ENCODE measurements around the gene LRRC72.
"Not testable (repeated sequence)": the region's sequence is repeated elsewhere in the genome, so short reads cannot be mapped to it uniquely, and the experiment has no call there.

LRRC72 gene

DNA sequence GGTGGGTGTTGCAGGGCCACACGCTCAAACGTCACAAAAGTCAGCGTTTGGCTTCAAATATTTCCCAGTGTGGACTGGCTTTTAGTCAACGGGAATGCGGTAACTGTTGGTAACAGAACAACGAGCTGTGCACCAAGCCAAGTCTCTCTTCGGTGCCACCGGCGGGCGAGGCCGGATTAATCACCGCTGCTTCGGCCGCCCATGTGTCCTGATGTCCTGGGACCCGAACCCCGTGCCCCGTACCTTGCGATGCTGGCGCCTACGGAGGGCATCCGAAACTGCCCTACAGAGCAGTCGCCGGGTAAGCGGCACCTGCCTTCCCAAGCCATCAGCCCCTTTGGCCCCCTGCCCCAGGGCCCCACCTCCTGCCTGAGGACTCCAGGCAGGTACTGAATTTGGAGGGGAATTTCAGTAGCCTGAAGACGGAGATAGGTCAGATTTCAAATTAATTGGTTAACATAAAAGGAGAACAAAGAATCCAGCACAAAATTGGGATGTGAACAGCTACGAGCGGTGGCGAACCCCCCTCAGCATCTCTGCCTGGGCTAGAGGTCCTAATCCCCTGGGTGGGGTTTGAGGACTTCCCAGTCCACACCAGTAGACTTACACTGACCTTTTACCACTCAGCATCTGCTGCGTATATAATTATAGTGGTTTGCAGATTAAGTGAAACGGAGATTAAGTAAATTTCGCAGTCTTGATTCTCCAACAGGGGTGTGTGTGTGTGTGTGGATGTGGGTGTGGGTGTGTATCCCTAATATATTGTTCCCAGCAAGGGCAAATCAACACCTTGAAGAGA, at the start of gene LRRC72:
Gene LRRC72 (plus strand): TSS at position 84 of the 799 bp plus-strand sequence. CDS start 128 bp downstream, at position 212.
- DNase-seq = no peak

DNA sequence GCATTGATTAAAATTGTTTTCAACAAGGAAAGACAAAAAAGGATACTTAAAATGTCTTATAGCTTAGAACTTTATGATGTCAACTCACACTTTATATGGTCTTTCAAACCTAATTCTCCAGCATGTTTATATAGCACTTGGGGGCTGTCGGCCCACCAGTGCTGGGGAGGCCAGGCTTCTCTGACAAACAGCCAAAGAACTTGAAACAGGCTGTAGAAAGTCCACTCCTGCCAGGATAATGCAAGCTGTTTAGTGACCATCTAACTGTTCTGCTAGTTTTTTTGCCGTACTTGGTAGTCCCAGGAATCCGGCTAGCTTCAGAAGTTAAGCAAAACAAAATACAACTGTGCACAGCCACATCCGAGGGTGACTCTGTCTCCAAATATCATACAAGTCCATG, 47.5 kb upstream of the LRRC72 start:
- no peak for DNase-seq

DNA sequence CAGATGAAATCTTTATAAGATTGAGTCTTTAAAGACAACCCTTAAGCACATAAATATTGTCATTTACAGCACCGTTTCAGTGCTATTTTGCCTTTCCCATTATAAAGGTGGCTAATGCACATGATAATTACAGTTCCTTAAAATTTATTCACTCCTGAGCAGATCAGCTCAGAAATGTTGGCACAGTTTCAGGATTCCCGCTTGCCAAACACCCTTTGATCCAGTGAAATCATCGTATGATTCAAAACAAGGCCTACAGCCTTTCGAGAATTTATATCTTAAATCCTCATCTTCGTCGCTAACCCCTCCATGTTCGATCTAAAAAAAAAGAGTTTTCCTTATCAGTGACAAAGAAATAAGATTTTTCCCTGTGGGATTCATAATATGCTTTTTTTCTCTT, 47.0 kb upstream of the LRRC72 start:
- no peak for DNase-seq

DNA sequence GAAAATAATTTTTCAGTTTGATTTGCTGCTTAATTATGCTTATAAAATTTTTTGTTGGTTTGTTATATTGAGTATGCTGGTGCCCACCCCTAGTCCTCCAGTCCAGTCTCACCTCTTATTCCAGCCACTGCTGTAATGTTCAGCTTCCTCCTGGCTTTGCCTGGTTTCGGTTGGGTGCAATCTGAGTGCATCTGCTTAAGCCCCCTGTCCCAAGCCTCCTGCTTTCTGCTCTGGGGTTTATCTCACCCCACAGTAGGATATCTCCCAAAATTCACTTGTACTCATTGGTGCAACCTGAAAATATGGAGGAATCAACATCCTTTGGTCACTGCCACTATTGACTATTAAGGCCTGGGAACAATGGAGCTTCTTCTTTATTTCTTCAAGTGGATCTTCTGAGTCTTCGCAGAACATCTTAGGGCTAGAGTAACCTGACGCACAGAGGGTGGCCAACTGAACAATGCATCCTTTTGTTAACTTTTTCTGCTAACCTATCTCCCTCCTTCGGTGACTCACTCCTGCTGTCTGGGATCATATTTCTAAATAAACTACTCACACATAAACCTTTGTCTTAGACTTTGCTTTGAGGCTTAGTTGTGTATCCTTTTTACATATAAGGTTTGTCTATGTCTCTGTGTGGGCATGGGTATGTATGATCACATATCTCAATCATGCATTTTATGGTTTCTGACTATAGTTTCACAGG, 42.0 kb upstream of the LRRC72 start:
- no peak for DNase-seq

DNA sequence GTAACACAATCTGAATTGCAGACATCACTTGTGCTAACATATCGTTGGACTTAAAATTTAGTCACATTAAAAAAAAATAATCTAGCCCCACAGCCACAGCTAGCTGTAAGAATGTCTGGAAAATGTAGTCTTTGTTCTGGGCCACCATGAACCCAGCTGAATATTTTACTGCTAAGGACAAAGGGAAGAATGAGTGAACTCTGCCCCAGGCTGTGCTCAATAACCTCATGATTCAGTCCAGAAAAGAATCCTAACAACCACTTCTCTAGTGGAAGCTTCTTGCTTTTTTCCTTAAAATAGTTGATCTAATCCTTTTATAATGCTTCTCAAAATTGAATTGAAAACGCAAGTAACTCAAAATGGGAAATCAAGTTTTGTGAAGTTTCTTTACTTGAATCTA, 35.5 kb upstream of the LRRC72 start:
- DNase-seq = no peak

DNA sequence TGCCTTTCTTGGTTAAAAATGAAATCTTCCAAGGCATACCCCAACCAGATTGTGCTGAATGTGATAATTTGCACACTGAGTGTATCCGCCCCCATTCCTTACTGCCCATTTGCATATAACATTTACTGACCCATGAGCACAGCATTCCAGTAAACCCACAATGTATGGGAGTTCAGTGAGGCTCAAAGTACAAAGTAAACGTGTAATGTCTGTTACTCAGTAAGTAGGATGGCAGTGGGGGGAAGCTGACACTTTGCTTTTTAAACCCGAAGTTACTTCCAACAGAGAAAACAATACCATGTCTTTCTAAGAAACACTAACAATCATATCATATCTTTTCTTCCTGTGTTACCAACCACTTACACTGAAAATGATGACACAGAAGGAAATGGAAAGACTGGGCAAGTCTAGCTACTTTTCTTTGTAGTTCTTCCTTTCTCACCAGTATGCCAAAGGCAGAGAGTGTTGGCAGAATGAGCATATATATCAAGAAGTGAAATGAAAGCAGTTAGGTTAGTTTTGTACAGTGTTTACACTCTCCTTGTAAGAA, 34.0 kb upstream of the LRRC72 start:
- no peak for DNase-seq

DNA sequence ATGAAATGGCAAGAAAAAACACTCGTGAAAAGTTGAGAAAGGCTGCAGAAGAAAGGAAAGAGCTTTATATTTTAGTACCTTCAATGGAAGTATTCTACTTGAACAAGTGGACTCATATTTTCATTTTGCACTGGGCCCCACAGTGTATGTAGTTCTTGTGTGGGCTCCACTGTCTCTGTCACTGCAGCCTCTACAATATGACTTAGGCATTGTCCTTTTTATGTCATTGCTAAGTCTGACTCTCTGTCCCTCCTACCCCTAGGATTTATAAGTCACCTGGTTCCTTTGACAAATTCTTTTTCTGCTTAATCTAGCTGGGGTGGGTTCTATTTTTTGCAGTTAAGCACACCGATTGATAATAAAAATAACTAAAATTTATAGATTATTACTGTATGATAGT, 33.4 kb upstream of the LRRC72 start:
- no peak for DNase-seq

DNA sequence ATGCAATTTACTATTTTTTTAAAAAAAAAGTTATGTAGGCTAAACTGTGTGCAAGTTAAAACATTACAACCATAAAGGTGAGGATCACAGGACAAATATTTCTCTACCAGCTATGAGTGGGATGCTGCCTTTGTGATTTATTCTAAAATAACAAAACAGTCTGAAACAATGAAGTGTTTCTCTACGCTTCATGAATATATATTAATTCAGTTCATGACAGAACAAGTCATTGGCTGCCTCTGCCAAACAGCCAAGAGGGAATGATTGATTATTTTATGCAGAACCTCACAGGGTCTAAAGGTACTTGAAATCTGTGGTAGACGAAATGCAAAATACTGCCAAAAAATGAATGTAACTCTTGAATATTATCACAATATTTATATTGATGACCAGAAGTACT, 32.1 kb upstream of the LRRC72 start:
- DNase-seq = no peak

DNA sequence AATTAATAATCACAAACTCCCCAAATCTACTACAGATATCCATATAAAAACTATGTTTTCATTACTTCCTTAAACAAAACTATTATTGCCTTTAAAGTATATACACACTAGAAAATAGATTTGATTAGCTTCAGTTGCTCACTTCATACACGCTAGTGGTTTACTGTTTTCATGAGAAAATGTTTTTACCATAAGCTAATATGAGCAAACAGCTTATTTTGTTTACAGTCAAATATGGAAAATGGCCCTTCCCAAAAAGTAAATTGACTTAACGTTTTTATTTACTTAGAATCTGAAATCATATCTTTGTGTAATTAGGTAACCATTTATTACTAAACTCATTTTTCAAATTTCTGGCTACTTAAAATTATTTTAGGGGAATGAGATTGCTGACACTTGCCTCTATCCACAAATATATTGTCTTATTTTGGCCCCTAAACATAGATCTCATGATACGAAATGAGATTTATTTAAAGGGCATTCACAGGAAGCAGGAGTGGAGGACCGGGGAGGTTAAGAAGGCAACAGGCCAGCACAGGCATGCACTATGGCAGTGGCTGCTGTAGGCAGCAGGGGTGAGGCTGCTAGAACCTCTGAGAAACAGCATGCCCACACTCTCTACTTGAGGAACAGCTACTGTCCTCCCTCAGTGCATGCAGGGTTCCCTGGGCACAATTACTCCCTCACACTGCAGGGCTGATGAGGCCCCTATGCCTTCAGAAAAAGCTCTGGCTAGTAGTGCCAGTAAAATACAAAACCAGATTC, 31.5 kb upstream of the LRRC72 start:
- no peak for DNase-seq

DNA sequence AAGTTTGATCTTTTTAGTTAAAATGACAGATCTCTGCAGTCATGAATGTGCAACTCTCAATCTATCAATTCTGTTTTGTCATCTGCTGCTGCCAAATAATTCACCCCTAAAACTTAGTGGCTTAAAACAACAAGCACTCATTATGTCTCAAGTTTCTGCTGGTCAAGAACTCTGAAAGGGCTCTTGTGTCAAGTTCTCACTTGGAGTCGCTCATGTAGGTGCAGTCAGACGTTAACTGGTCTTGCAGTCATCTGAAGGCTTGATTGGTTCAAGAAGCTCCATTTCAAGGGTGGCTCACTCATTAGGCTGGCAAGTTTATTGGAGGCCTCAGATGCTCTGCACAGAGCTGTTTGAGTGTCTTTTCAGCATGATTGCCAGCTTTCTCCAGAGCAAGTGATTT, 28.5 kb upstream of the LRRC72 start:
- DNase-seq = no peak

DNA sequence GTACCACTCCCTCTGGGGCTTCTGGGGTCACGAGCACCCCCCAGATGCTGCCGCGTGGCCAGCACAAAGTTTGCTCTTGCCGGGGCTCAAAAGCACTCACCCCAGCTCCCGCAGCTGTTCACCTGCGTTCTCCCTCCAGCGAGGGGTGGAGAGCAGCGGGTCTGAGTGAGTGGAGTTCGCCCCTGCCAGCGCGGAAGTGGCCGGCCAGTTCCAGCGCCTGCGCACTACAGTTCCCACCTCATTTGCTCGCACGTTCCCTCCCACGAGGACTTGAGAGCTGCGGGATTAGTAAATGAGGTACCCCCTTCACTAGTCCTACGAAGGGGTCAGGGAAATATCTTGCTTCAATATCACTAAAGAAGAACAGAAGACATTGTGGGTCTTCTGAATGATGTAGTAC, 24.3 kb upstream of the LRRC72 start:
- no peak for DNase-seq

DNA sequence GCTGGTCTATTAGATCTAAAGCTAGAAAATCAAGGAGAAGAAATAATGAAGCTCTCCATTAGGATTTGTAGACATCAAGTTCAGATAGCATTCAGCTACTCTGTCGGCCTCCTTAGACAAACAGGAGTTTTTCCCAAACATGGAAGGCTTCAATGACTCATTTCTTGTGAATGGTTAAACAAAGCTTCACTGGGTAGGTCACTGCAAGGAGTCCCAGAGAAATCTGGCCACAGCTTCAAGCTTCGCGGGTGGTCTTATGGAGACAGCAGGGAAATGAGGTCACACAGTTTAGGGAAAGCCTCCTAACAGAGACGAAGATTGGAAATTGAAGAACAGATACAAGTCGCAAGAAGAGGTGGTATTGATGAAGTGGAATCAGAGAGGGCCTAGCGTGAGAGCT, 22.6 kb upstream of the LRRC72 start:
- DNase-seq = no peak

DNA sequence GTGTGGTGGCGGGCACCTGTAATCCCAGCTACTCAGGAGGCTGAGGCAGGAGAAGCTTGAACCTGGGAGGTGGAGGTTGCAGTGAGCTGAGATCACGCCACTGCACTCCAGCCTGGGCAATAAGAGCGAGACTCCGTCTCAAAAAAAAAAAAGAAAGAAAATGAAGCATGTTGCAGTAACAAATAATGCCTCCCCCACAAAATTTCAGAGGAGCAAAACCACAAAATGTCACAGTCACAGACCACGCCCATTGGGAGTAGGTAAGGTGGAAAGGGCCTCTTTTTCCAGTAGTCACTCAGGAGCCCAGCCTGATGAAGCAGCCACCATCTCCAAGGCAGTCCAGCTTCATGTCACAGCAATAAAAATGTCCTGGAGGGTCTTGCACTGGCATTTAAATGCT, 20.2 kb upstream of the LRRC72 start:
- not testable (repeated sequence) for DNase-seq

DNA sequence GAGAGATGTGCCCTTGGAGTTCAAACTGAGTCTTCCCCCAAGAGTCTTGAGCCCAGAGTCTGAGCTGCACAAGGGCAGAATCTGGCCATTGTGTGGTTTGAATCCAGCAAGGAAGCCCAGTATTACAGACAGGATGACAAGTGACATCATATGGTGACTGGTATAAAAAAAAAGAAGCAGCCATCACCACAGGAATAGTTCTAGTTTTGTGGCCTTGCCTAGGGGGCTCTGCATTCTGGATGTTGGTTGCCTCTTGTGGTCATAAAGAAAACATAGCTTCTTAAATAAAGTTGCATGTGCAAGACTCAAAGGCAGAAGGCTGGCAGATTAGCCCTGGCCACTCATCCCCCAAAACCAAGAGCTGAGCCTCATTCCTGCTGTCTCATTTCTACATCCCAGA, 16.8 kb upstream of the LRRC72 start:
- DNase-seq = no peak

DNA sequence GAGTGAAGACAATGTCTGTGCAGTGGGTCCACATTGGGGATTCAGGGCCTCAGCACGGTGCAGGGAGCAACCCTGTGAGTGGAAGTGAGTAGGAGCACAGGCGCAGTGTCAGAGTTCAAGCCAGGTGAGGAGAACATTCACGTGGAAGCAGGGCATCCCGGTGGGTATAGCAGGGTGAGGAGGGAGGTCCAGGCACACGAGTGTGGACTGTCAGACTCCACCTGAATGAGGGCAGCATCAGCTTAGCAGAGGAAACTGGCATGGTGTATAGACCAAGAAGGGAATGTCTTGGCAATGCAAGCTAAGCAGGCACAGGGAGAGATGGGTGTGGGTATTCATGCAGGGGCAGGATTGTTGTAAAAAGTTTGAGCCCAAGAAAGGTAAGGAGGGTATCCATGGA, 15.3 kb upstream of the LRRC72 start:
- no peak for DNase-seq

DNA sequence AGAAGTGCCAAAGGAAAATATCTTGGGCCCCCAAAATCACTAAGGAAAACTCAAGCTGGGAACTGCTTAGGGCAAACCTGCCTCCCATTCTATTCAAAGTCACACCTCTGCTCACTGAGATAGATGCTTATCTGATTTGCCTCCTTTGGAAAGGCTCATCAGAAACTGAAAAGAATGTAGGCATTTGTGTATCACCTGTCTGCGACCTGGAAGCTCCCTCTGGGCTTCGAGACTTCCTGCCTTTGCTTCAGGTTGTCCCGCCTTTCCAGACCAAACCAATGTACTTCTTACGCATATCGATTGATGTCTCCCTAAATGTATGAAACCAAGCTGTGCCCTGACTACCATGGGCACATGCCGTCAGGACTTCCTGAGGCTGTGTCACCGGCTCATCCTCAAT, 14.5 kb upstream of the LRRC72 start:
- no peak for DNase-seq

DNA sequence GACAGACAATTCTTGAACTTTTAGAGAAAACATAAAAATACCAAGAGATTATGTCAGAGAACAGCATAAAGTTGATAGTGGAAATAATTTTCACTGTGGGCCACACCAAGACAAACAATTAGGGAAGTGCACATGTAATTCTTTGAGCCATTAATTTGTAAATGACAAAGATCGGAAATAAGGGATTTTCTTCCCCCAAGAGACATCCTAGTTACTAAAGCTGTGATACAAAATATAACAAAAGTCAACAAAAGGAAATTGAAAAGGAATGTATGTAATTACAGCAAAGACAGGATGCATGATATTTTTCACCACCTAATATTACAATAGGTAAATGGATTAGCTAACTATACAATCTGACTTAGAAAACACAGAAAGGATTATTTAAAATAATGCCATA, 12.4 kb upstream of the LRRC72 start:
- DNase-seq = no peak

DNA sequence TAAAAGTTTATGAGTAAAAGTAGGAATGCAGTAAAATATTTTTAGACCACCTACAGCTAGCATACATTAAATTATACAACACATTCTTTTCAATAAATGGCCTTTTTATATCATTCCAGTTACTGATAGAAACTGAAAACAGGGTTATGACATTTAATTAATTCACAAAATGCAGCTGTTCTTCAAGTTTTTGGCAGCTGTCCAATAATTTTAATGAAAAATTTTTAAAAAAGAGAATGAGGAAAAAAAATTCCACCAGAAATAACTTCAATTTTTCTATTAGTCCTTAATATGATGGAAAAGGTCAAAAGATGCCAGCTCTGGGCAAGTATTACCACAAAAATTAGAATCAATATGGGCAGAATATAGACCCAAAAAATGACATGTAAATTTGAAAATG, 11.9 kb upstream of the LRRC72 start:
- no peak for DNase-seq

DNA sequence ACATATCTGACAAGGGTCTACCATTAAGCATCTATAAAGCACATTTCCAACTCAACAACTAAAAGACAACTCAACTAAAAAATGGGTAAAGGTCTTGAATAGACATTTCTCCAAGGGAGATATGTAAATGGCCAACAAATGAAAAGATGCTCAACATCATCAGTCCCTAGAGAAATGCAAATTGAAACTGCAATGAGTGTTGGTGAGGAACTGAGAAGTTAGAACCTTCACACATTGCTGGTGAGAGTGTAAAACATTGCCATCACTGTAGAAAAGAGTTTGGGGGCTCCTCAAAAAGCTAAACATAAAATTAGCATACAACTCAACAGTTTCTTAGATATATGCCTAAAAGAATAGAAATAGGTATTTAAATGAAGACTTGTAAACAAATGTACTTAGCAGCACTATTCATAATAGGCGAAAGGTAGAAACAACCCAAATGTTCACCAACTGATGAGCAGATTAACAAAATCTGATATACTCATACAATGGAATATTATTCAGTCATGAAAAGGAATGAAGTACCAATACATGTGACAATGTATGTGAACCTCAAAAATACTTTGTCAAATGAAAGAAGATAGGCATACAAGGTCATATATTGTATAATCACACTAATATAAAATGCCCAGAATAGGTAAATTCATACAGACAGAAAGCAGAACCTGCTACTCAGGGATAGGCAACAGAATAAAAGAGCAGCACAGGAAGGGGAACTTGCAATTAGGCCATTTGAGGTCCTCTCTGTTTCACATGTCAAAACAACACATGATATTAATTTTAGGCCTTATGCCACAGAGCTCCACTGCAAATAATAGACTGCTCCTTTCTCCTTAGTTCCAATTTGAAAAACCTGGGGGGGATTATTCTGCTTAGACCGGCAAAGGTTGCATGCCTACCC, 10.6 kb upstream of the LRRC72 start:
- DNase-seq = no peak

DNA sequence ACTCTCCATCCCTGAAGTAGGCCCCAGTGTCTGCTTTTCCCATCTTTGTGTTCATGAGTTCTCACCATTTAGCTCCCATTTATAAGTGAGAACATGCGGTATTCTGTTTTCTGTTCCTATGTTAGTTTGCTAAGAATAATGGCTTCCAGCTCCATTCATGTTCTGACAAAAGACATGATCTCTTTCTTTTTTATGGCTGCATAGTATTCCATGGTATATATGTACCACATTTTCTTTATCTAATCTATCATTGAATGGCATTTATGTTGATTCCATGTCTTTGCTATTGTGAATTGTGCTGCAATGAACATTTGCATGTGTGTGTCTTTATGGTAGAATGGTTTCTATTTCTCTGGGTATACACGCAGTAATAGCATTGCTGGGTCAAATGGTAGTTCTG, 6.6 kb upstream of the LRRC72 start:
- DNase-seq = not testable (repeated sequence)

DNA sequence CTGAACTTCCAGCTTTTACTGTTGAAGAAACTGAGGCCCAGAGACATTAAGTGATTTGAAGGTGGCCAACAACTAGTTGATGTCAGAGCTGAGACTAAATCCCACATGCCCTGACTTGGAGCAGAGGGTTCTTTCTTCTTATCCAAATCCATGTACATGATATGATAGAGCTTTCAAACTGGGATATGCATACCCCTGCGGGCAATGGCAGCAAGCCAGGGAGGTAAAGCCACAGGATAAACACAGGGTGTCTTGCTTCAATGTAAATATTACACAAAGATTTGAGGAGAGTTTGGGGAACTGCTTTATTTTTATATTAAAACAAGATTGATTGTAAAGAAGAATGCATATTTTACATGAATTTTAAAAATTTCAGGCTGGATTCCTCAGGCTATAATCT, 2.3 kb upstream of the LRRC72 start:
- no peak for DNase-seq

DNA sequence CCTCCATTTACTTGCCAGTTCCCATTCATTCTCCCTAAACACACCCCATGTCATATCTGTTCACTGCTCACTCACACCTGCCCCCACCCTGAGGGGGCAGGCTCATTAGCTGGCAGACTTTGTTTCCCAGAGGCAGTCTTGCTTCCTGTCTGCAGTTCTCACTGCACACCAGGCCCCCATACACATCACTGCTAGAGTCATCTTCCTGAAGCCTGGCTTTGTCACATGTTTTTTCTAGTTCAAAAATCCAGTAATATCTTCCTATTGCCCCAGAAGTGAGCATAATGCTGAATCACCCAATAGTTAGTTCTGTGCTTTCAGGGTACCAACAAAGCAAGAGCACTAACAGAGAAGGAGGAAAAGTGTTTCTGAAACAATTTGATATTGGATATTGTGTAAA, 1.9 kb downstream of the LRRC72 start:
- no peak for DNase-seq

DNA sequence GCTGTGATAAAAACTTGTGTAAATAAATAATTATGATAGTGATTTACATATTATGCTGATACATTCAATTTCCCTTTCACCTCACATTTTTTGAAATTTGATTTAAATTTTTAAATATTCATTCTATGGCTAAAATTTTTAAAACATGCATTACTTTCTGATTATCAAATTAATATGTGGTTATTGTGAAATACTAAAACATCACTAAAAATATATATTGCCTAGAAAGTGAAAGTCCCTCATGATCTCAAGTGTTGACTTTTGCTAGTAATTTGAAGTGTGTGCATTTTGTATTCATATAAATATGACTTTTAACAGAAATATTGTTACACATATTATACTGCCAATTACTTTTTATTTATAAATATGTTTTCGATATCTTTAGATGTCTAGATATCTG, 3.1 kb downstream of the LRRC72 start:
- no peak for DNase-seq

All from NCI-H2171 (cell line).